ENCODE measurements around the gene ZRANB1.

GRCh38 chr10:124974131-124974530 lies 32.2 kb downstream of the ZRANB1 start:
- TF ChIP-seq, protein P1, sequence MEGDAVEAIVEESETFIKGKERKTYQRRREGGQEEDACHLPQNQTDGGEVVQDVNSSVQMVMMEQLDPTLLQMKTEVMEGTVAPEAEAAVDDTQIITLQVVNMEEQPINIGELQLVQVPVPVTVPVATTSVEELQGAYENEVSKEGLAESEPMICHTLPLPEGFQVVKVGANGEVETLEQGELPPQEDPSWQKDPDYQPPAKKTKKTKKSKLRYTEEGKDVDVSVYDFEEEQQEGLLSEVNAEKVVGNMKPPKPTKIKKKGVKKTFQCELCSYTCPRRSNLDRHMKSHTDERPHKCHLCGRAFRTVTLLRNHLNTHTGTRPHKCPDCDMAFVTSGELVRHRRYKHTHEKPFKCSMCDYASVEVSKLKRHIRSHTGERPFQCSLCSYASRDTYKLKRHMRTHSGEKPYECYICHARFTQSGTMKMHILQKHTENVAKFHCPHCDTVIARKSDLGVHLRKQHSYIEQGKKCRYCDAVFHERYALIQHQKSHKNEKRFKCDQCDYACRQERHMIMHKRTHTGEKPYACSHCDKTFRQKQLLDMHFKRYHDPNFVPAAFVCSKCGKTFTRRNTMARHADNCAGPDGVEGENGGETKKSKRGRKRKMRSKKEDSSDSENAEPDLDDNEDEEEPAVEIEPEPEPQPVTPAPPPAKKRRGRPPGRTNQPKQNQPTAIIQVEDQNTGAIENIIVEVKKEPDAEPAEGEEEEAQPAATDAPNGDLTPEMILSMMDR (conservative IDR thresholded peaks at IDR 0.05; ENCODE audit: low read depth, low read length) = no peak
- TF ChIP-seq EZH2 (IDR thresholded peaks at IDR 0.05; ENCODE audit: borderline replicate concordance, low read depth, low read length, poor library complexity, severe bottlenecking) = no peak

All from A673 (cell line).